Measurements from ENCODE around the gene ENPP3. TPM values are rescaled to one million over a fixed set of nuclear protein-coding genes. Genes with fewer than 3 reads are reported as not detected.

The ENPP3 gene
- total and polyA plus RNA-seq, 7 experiments from 2014 or later = 0.15 to 7.1 (median 0.39) TPM

- ChIA-PET POLR2A (no interaction called here), CTCF (no interaction called here)
- no peak overlapping the region for H3K4me3 ChIP-seq (ENCODE audit: low read length)
- H3K9me3 ChIP-seq (ENCODE audit: control insufficient read depth in 2 of 3, low read length in 3 of 3) = no peaks in the 10 kb centered on the region
- H3K4me1 ChIP-seq (ENCODE audit: control insufficient read depth in 2 of 2, insufficient read depth in 2 of 2, low read length in 2 of 2) = no peaks in the 10 kb centered on the region
- ATAC-seq (no peak), DNase-seq (no peak)
- no peak overlapping the region for H3K4me3 Mint-ChIP-seq
- no peaks in the 10 kb centered on the region for H3K4me1 Mint-ChIP-seq
- peaks cover 0 to 5% (median 0%) of the 10 kb centered on the region in 11 donors for H3K9me3 Mint-ChIP-seq
- no peaks in the 10 kb centered on the region for H3K27me3 ChIP-seq (ENCODE audit: control insufficient read depth in 2 of 2, insufficient read depth in 2 of 2, low read length in 2 of 2)
- H3K27me3 Mint-ChIP-seq = peaks cover 0 to 18% (median 5%) of the 10 kb centered on the region in 5 donors
- H3K27ac ChIP-seq (ENCODE audit: low read depth, low read length) = no peak overlapping the region
- H3K36me3 ChIP-seq (ENCODE audit: control insufficient read depth in 2 of 3, insufficient read depth in 3 of 3, low read length in 3 of 3) = no peaks in the 10 kb centered on the region
- no peaks in the 10 kb centered on the region for H3K36me3 Mint-ChIP-seq
- H3K27ac Mint-ChIP-seq = no peak overlapping the region
- intact Hi-C loops (cut with micrococcal nuclease) = loop anchor here in 1 of 2 donors (1.0 kb wide), 1 partner anchor 128 kb away; no protein-coding TSS in a partner anchor
Observed at GRCh38 chr6:131782764-131783163, 145.7 kb downstream of the ENPP3 start.

- Histone ChIP-seq H3K9me3 (ENCODE audit: control insufficient read depth in 2 of 3, low read length in 3 of 3) (no peaks in the 10 kb centered on the region), H3K36me3 (ENCODE audit: control insufficient read depth in 2 of 3, insufficient read depth in 3 of 3, low read length in 3 of 3) (no peaks in the 10 kb centered on the region), H3K27ac (ENCODE audit: low read depth, low read length) (no peak overlapping the region), H3K4me3 (ENCODE audit: low read length) (no peak overlapping the region), H3K27me3 (ENCODE audit: control insufficient read depth in 2 of 2, insufficient read depth in 2 of 2, low read length in 2 of 2) (no peaks in the 10 kb centered on the region), H3K4me1 (ENCODE audit: control insufficient read depth in 2 of 2, insufficient read depth in 2 of 2, low read length in 2 of 2) (no peaks in the 10 kb centered on the region)
- Mint-ChIP-seq H3K27ac (no peak overlapping the region), H3K4me1 (peaks cover 0 to 6% (median 0%) of the 10 kb centered on the region in 7 donors), H3K4me3 (no peak overlapping the region), H3K9me3 (peaks cover 0 to 5% (median 0%) of the 10 kb centered on the region in 11 donors), H3K27me3 (peaks cover 0 to 18% (median 5%) of the 10 kb centered on the region in 5 donors), H3K36me3 (no peaks in the 10 kb centered on the region)
- ChIA-PET POLR2A (no interaction called here), CTCF (no interaction called here)
- intact Hi-C loops (cut with micrococcal nuclease) = no loop called here
- ATAC-seq (no peak), DNase-seq (no peak)
Observed at GRCh38 chr6:131784561-131784960, 147.5 kb downstream of the ENPP3 start.

- Mint-ChIP-seq H3K4me1 (peaks cover 0 to 6% (median 0%) of the 10 kb centered on the region in 7 donors), H3K36me3 (no peaks in the 10 kb centered on the region), H3K27me3 (peaks cover 0 to 18% (median 5%) of the 10 kb centered on the region in 5 donors), H3K4me3 (no peak overlapping the region), H3K9me3 (peaks cover 0 to 5% (median 0%) of the 10 kb centered on the region in 11 donors), H3K27ac (no peak overlapping the region)
- Histone ChIP-seq H3K27ac (ENCODE audit: low read depth, low read length) (no peak overlapping the region), H3K27me3 (ENCODE audit: control insufficient read depth in 2 of 2, insufficient read depth in 2 of 2, low read length in 2 of 2) (no peaks in the 10 kb centered on the region), H3K4me3 (ENCODE audit: low read length) (no peak overlapping the region), H3K4me1 (ENCODE audit: control insufficient read depth in 2 of 2, insufficient read depth in 2 of 2, low read length in 2 of 2) (no peaks in the 10 kb centered on the region), H3K9me3 (ENCODE audit: control insufficient read depth in 2 of 3, low read length in 3 of 3) (no peaks in the 10 kb centered on the region), H3K36me3 (ENCODE audit: control insufficient read depth in 2 of 3, insufficient read depth in 3 of 3, low read length in 3 of 3) (no peaks in the 10 kb centered on the region)
- POLR2A ChIA-PET = no interaction called here
- intact Hi-C loops (cut with micrococcal nuclease) = no loop called here
- CTCF ChIA-PET = no interaction called here
- ATAC-seq = no peak
- no peak for DNase-seq
Observed at GRCh38 chr6:131787079-131787478, 150.0 kb downstream of the ENPP3 start.

GRCh38 chr6:131787766-131788712, 150.9 kb downstream of the ENPP3 start:
- intact Hi-C loops (cut with micrococcal nuclease) = no loop called here
- H3K36me3 Mint-ChIP-seq = no peaks in the 10 kb centered on the region
- POLR2A ChIA-PET = no interaction called here
- H3K9me3 ChIP-seq (ENCODE audit: control insufficient read depth in 2 of 3, low read length in 3 of 3) = no peaks in the 10 kb centered on the region
- H3K4me1 Mint-ChIP-seq = peaks cover 0 to 6% (median 0%) of the 10 kb centered on the region in 7 donors
- CTCF ChIA-PET = no interaction called here
- peaks cover 0 to 13% (median 5%) of the 10 kb centered on the region in 5 donors for H3K27me3 Mint-ChIP-seq
- H3K27me3 ChIP-seq (ENCODE audit: control insufficient read depth in 2 of 2, insufficient read depth in 2 of 2, low read length in 2 of 2) = no peaks in the 10 kb centered on the region
- H3K27ac Mint-ChIP-seq = no peak overlapping the region
- ATAC-seq (no peak), DNase-seq (no peak)
- H3K4me3 ChIP-seq (ENCODE audit: low read length) = no peak overlapping the region
- no peaks in the 10 kb centered on the region for H3K36me3 ChIP-seq (ENCODE audit: control insufficient read depth in 2 of 3, insufficient read depth in 3 of 3, low read length in 3 of 3)
- no peak overlapping the region for H3K27ac ChIP-seq (ENCODE audit: low read depth, low read length)
- H3K4me1 ChIP-seq (ENCODE audit: control insufficient read depth in 2 of 2, insufficient read depth in 2 of 2, low read length in 2 of 2) = no peaks in the 10 kb centered on the region
- no peak overlapping the region for H3K4me3 Mint-ChIP-seq
- H3K9me3 Mint-ChIP-seq = peaks cover 0 to 5% (median 0%) of the 10 kb centered on the region in 11 donors

- ChIA-PET POLR2A (no interaction called here), CTCF (no interaction called here)
- Histone ChIP-seq H3K9me3 (ENCODE audit: control insufficient read depth in 2 of 3, low read length in 3 of 3) (no peaks in the 10 kb centered on the region), H3K36me3 (ENCODE audit: control insufficient read depth in 2 of 3, insufficient read depth in 3 of 3, low read length in 3 of 3) (no peaks in the 10 kb centered on the region), H3K27me3 (ENCODE audit: control insufficient read depth in 2 of 2, insufficient read depth in 2 of 2, low read length in 2 of 2) (no peaks in the 10 kb centered on the region), H3K4me3 (ENCODE audit: low read length) (no peak overlapping the region), H3K27ac (ENCODE audit: low read depth, low read length) (no peak overlapping the region), H3K4me1 (ENCODE audit: control insufficient read depth in 2 of 2, insufficient read depth in 2 of 2, low read length in 2 of 2) (no peaks in the 10 kb centered on the region)
- ATAC-seq (no peak), DNase-seq (no peak)
- Mint-ChIP-seq H3K4me3 (no peak overlapping the region), H3K4me1 (peaks cover 0 to 6% (median 0%) of the 10 kb centered on the region in 7 donors), H3K27me3 (peaks cover 0 to 10% (median 0%) of the 10 kb centered on the region in 5 donors), H3K9me3 (peaks cover 0 to 5% (median 0%) of the 10 kb centered on the region in 11 donors), H3K36me3 (no peaks in the 10 kb centered on the region), H3K27ac (no peak overlapping the region)
- intact Hi-C loops (cut with micrococcal nuclease) = no loop called here
Observed at GRCh38 chr6:131789219-131789618, 152.1 kb downstream of the ENPP3 start.

GRCh38 chr6:131791476-131791875, 154.4 kb downstream of the ENPP3 start:
- Histone ChIP-seq H3K27ac (ENCODE audit: low read depth, low read length) (no peak overlapping the region), H3K27me3 (ENCODE audit: control insufficient read depth in 2 of 2, insufficient read depth in 2 of 2, low read length in 2 of 2) (no peaks in the 10 kb centered on the region), H3K4me1 (ENCODE audit: control insufficient read depth in 2 of 2, insufficient read depth in 2 of 2, low read length in 2 of 2) (no peaks in the 10 kb centered on the region), H3K36me3 (ENCODE audit: control insufficient read depth in 2 of 3, insufficient read depth in 3 of 3, low read length in 3 of 3) (no peaks in the 10 kb centered on the region), H3K4me3 (ENCODE audit: low read length) (no peak overlapping the region), H3K9me3 (ENCODE audit: control insufficient read depth in 2 of 3, low read length in 3 of 3) (no peaks in the 10 kb centered on the region)
- Mint-ChIP-seq H3K4me1 (peaks cover 0 to 6% (median 0%) of the 10 kb centered on the region in 7 donors), H3K9me3 (peaks cover 0 to 5% (median 0%) of the 10 kb centered on the region in 11 donors), H3K36me3 (no peaks in the 10 kb centered on the region), H3K27me3 (peaks cover 0 to 21% (median 14%) of the 10 kb centered on the region in 5 donors), H3K27ac (no peak overlapping the region), H3K4me3 (no peak overlapping the region)
- intact Hi-C loops (cut with micrococcal nuclease) = no loop called here
- ATAC-seq (no peak), DNase-seq (no peak)
- ChIA-PET POLR2A (no interaction called here), CTCF (no interaction called here)
